Putamen (tissue), 1 donor: ENCODE measurements around the gene FBRSL1.

Experiments used
- DNase-seq: peaks from one replicate; pipeline ENCODE4 v3.0.0-alpha.2; 2016; ENCODE audit warnings: low spot score

FBRSL1 gene

GRCh38 chr12:132483612-132484011, 6.3 kb upstream of the FBRSL1 start:
- DNase-seq = no peak

DNA sequence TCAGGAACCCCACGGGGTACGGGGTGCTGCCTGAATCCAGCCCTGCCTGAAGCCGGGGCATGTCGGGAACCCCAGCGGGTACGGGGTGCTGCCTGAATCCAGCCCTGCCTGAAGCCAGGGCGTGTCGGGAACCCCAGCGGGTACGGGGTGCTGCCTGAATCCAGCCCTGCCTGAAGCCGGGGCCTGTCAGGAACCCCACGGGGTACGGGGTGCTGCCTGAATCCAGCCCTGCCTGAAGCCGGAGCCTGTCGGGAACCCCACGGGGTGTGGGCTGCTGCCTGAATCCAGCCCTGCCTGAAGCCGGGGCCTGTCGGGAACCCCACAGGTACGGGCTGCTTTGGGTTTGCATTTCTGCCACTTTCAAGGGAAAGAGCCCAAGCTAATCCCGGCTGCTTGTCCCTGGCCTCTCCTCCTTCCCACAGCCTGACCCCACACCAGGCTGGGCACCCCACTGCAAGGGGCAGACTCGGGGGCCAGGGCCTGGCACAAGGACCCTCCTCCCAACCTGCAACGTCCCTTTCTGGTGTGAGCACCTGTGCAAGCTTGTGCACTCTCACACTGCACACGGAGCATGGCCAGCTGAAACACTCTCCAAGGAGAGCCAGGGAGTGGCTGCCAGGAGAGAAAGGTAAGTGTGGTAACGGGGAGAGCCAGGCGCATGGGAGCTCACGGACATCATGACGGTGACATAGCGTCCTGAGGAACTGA, 5.6 kb upstream of the FBRSL1 start:
- no peak for DNase-seq

DNA sequence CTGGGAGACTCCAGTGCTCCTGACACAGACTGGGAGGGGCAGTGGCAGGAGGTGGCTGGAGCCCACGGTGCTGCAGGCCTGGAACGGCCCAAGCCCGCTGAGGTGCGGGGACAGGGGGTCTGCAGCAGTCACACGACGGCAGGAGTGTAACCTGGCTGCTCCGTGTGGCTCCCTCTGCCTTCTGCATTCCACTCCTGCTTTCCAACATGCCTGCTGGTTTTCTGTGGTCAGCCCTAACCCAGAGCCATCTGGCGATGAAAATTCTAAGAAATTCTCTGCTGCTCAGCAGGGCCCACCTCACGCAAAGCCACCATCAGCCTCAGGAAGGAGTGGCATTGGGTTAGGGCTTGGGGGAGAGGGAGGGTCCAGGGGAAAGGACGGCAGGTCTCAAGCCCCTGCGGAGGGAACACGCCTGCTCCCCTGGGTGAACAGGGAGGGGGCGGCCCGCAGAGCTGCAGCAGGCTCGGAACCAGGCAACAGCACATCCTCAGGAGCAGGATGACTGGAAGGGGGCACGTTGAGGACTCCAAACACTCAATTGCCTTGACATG, 5.0 kb upstream of the FBRSL1 start:
- DNase-seq = no peak

DNA sequence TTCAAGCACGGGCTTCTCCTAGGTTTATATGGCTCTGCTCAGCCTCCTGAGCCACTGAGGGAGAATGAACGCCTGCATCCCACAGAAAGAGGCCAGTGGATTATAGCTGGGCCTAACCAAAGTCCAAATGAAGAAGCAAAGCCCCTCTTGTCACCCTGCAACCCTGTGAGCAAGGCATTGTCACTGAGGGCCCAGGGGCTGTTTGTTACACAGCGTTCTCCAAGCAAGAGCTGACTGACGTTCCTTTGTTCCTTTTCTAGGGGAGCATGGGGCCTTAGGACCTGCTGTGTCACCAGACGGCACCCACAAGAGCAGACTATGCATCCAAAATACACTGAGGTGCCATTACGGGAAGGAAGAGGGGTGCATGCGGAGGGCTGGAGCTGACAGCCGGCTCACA, 4.3 kb upstream of the FBRSL1 start:
- no peak for DNase-seq

- no peak for DNase-seq
Measured at GRCh38 chr12:132486168-132486567, 3.8 kb upstream of the FBRSL1 start.

GRCh38 chr12:132486576-132486975, 3.4 kb upstream of the FBRSL1 start:
- DNase-seq = no peak

GRCh38 chr12:132487311-132487741, 2.6 kb upstream of the FBRSL1 start:
- no peak for DNase-seq

DNA sequence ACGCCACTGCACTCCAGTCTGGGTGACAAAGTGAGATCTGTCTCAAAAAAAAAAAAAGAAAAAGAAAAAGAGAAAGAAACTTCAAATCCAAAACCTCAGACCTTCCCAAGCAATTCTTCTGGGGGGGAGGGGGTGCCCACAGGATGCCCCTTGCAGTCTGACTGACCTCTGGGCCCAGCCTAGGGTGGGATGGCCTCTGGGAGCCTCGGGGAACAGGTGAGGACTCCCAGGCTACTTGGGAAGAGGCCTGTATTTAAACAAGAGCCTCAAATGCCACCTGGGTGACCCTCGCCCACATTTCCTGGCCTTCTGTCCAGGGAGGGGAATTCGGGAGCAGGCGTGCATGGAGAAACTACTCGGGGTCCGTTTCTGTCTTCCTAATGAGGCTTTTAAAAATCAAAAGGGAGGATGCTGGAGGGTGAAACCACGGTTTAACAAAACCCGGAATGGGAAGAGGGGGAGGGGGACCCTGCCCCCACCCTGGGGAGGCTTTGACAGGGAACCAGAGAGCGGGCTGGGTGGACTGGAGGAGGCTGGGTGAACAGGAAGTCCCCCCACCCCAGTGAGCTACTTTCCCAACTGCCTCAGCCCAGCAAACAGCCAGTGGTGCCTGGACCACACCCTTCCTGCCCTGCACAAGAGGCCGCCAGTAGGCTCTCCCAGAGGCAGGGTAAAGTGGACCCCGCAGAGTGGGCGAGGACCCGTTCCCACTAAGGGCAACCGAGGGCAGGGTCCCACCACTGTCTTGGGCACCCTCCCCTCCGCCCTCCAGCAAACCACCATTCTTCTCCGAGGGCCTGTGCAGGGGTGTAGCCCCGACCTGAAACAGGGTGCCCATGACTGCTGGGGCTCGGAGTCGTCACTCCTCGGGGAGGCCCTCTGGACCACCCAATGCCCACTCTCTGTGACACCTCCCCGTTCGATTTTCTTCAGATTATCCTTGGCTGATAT, 1.5 kb upstream of the FBRSL1 start:
- no peak for DNase-seq

DNA sequence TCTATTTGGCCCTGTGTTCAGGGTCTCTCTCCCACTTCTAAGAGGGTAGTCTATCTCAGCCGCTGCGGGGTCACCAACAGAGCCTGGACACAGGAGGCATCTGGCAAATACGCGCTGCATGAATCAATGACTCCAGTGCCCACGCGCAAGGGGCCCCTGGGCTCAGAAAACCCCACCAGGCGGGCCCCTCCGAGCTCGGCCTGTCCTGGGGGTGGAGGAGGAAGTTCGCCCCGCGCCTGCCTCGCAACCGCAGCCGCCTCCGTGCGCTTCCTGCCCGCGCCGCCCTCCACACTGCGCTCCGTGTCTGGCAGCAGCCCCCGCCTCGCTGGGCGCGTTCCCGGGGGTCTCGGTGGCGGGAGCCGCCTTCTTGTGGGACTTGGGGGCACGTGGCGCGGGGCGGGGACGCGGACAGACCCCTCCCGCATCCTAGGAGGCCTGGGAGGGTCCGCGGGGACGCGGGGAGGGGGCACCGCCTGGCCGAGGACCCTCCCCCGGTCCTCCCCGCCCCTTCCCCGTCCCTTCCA, 811 bp upstream of the FBRSL1 start:
- DNase-seq = no peak

DNA sequence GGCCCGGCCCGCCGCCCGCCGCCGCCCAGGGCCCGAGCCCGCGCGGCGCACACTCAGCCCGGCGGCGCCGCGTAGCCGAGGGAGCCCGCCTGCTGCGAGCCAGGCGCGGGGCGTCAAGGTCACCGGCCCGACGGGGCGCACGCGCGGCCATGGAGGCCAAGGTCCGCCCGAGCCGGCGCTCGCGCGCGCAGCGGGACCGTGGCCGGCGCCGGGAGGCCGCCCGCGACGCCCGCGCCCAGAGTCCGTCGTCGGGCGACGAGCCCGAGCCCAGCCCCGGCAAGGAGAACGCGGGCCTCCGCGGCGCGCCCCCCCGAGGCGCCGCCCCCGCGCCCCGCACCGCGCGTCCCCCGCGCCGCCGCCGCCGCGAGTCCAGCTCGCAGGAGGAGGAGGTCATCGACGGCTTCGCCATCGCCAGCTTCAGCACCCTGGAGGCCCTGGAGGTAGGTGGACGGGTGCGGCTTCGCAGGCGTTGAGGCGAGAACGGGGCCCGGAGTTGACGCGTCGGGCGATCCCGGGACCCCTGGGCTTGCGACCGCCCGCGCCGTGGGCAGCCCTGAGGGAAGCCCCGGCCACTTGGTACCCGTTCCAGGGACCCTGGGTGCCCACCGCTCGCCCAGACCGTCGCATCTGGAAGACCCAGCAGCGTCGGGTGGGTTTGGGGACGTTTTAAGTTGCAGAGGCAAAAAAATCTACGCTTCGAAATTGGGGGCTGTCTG, 629 bp downstream of the FBRSL1 start:
- no peak for DNase-seq

GRCh38 chr12:132491138-132491663, 1.2 kb downstream of the FBRSL1 start:
- no peak for DNase-seq

DNA sequence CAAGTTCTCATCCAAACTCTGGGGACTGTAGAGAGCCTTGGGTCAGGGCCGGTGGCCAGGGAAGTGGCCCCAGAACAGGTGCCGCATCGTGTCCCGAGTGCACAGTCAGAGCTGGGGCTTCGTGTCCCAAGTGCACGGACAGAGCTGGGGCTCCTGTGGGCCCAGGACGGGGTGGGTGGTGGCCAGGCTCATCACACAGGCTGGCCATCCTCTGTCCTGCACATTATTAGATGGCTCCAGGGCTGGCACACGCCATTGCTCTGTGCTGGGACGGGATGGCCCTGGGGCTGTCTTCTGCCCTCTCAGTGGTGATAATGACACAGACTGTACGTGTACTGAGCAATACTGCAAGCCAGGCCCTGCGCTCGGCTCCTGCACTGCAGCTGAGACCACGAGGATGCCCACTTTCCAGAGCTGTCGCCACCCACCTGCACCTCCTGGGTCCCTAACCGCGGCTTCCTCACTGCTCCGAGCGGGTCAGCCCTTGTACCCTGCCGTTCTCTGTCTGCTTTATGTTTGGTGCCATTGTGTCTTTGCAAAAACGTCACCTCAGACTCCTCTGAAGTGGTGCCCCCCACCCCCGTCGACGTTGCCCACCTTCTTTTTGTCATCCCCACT, 1.9 kb downstream of the FBRSL1 start:
- no peak for DNase-seq

- no peak for DNase-seq
Measured at GRCh38 chr12:132492522-132492921, 2.6 kb downstream of the FBRSL1 start.

DNA sequence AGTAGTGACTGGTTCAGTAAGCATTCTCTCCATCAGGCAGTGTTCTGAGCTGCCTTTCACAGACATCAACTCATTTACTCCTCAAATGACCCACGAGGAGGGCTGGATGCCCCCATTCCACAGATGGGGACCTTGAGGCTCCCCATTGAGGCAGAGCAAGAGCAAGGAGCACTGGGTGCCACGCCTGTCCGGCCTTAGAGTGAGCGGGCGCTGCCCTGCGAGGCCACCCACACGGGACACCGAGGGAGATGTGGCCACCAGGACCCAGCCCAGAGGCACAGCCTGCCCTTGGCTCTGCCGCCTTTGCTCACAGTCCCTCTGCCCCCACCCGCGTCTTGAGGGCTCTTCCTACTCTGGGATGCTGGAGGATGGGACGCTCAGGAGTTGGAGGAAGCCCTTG, 3.0 kb downstream of the FBRSL1 start:
- DNase-seq = no peak

GRCh38 chr12:132493482-132494178, 3.7 kb downstream of the FBRSL1 start:
- DNase-seq = no peak

GRCh38 chr12:132494294-132495164, 4.6 kb downstream of the FBRSL1 start:
- DNase-seq = no peak

DNA sequence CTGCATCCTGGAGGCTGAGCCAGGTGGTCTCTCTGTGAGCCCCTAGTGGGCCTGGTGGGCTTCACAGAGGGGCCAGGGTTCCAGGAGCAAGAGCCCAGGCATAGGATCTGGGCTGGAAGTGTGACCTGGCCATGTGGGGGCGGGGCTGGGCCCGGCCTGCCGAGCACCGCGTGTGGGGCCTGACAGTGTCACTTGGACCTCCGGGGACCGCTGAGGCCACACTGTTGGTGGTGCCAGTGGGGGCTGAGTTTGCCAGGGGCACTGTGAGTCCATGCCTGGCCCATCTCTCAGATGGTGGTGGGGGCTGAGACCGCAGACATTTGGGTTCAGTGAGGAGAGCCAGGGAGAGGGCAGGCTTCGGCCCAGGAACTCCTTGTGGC, 5.2 kb downstream of the FBRSL1 start:
- DNase-seq = no peak

DNA sequence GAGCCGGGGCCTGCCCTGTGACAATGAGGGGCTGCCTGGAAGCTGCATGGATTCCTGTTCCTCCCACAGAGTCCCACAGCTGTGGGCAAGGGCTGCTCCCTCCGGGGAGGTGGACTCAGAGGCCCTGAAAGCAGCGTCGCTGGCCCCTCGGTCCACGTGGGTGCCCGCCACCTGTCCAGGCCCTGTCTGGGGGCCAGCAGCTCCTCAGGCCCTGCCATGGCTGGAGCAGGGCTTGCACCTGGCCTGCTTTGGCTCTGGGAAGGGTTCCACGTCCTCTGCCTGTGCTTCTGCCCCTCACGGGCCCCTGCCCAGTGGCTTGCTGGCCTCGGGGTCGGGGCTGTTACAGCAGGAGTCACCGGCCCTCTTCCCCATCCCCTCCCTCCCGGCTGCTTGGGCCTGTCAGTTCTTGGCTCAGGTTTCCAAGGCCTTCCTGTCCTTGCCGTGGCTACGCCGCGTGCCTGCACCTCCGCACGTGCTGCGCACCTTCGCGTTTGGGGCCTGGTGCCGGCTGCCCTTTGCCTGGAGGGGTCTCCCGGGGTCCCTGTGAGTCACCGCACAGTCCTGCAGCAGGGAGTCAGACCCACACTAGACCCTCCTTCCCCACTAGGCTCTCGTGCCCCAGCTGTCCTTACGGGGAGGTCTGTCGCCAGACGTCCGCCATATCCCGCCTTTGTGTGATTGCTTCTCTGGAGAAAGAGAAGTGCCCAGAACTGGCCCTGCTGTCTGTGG, 5.8 kb downstream of the FBRSL1 start:
- DNase-seq = no peak

- no peak for DNase-seq
Measured at GRCh38 chr12:132496358-132496669, 6.4 kb downstream of the FBRSL1 start.
